ENCODE results near the gene KIF12.
A peak's percentile ranks its signal among the peaks of the same experiment; 100 is the strongest.

Gene KIF12

DNA sequence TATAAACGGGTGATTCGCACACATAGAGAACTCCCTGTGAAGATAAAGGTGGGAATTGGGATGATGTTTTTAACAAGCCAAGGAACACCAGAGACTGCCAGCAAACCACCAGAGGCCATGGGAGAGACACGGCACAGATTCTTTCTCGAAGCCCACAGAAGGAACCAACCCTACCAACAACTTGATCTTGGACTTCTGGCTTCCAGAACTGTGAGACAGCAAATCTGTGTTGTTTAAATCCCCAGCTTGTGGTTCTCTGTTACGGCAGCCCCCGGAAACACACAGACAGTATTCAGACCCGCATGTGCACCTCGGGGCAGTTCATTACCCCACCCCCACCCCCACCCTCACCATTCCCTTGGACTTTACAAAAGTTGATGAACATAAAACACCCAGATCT is 33.8 kb downstream of the KIF12 start:
- no peak for DNase-seq (ENCODE audit: low spot score)

DNA sequence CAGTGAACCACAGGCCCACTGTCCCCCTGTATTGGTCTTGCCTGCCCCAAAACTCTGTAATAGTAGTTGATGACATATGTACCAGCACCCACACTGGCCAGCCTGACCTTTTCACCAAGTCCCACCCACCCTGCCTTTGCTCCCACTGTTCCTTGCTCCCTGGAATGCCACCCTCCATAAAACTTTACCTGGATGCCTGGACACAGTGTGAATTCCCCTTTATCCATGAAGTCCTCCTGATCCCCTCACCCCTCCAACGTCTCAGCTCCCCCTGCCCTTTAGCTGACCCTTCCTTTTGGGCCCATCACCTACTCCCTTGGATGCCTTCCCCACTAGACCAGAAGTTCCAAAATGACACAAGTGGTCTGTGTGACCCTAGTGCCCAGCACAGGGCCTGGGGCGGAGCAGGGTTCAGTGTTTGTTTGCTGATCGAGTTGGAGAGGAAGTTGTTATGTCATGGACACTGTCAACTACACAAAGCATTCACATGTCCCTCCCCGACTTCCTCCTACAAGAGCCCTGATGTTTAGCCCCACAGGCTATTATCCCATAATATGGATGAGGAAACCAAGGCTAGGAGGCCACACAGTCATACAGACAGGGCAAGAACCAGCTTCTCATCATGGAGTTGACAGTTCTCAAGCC is 37.1 kb downstream of the KIF12 start:
- no peak for DNase-seq (ENCODE audit: low spot score)

DNA sequence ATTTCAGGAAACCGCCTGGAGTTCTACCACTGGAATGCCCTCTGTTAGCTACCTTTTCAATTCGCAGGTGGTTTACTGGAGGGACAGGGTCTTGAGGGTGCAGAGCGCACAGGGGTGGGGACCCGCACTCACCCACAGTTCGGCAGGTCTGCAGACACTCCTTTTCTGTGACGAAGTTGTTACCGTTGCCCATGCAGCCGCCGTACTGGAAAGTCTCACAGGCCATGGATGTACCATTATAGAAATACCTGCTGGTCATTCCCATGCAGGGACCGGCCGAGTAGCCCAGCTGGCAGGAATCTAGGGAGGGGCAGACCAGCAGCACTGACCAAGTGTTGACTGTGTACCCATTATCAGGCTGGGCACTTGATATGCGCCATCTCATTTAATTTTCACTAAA is 37.8 kb downstream of the KIF12 start:
- no peak for DNase-seq (ENCODE audit: low spot score)

DNA sequence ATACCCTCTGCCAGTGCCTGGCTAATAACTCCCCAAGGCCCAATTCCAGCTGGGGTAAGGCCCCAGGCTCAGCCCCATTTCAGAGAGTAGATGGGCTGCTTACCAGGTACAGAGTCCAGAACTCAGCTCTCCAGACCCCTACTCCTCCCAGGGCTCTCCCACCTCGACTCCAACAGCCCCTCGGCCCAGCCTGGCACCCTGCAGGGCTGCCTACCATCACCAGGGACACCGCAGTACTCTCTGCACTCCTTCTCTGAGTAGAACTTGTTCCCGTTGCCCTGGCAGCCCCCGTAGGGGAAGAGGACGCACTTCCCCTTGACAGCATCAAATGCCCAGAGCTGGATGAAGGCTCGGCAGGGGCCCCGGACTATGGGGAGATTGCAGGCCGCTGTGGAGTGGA is 38.4 kb downstream of the KIF12 start:
- DNase-seq (ENCODE audit: low spot score): no peak

- no peak for DNase-seq (ENCODE audit: low spot score)
These were observed 39.0 kb downstream of the KIF12 start for GRCh38 chr9:114060070-114060469.

DNA sequence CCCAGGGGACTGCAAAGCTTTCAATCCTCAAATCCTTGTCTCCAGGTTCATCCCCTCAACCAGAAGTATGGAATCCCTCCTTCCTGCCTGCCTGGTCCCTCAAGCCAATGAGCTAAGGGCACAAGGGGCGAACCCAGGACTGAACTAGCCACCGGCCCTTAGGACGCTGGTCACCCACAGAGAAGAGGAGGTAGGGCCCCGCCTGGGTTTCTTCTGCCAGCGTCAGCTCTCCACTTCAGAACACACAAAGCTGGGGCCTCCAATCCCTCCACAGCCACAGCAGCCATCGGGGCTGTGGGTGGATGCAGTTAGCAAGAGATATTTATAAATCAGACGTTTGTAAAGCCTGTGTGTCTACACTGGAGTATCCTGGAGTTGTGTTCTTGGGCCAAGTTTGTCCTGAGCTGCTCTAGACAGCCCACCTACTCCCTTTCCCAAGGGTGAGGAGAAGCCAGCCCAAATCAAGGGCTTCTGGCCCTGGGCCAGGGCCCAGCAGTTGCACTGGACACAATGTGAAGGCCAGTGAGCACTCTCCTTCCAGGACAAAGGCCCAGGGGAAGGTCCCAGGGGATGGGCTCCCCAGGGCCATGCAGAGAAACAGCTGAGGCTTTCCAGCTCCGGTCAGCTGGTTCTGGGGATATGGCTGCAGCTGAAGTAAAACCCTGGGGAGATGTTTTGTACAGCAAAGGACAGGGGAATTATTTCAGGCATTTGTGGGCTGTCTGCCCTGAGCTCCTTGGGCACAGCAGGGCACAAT is 39.9 kb downstream of the KIF12 start:
- DNase-seq (ENCODE audit: low spot score): no peak

DNA sequence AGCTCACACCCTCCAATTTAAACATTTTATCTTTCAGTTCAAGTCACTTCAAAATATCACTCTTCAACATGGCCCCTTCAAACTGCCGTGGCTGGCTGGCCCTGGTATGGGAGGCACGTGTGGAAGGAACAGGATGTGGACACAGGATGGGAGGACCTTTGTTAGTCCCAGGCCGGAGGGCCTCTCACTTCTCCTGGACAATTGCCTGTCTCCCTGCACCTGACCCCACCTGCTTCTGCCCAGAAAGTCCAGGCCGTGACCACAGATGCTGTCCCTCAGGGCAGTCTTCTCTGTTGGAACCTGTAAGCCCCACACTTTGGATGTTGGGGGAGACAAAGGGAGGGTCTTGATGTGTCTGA is 40.4 kb downstream of the KIF12 start:
- DNase-seq (ENCODE audit: low spot score): no peak

DNA sequence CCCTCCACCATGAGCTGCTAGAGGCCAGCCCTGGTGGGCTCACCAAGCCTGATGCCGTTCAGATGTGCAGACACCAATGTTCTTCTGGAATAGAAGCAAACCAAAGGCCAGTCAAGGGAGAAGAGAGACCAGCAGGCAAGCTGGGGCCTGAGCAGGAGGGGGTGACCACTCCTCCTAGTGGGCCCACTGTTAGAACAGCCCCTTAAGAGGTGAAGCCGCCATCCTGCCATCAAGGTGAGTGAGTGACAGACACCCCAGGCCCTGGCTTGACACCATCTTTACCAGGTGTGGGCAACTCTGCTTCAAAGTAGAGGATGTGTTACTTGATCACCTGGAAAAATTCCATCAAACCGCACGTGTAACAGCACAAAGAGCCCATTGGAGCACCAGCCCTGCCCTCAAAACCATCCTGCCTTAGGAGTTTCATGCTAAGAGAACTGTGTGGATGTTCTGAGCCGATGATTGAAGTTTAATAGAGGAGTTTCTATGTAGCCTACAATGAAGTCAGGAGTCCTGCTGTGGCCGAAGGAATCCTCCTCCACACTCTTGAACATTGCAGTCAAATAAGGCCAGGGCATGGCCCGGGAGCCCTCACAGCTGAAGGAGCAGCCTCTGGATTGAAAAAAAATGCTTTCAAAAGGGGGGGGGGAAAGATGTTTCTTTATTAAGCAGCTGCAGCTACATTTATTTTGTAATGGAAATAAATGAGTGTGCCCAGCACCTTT is 41.8 kb downstream of the KIF12 start:
- DNase-seq (ENCODE audit: low spot score): peak; percentile 57

- no peak for DNase-seq (ENCODE audit: low spot score)
These were observed 42.6 kb downstream of the KIF12 start for GRCh38 chr9:114056527-114056926.

DNA sequence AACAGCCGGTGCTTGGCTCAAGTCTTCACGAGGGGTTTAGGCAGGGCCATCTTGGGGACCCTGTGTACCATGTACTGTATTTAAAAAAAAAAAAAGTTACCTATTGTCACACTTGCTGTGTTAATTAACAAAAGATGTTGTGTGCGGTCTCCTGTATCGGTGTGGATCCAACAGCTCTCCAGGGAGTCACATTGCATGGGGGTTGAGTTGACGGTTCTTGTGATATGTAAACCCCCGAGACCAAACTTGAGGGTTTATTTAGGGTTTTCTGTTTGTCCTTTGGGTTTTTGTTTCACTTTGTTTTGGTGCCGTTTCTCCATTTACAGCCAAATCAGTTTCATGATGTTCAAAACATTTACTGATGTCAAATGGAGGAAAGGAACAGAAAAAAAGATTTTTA is 43.2 kb downstream of the KIF12 start:
- no peak for DNase-seq (ENCODE audit: low spot score)

DNA sequence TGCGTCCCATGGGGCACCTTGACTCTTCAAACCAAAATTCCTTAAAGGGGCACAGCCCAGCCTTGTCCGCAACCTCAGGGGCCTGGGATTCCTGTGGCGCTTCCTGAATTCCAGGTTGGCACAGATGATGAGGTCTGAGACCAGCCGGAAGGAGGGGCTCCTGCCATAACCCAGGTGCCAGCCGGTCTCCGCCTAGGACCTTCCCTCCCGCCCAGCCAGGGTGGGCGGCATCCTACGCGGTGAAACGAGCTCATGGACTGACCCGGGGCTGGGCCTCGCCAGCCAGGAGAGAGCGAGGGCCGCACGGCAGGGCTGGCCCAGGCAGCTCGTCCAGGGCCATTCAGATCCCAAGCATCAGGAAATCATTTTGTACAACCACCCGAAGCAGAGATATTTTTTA is 44.0 kb downstream of the KIF12 start:
- DNase-seq (ENCODE audit: low spot score): no peak

DNA sequence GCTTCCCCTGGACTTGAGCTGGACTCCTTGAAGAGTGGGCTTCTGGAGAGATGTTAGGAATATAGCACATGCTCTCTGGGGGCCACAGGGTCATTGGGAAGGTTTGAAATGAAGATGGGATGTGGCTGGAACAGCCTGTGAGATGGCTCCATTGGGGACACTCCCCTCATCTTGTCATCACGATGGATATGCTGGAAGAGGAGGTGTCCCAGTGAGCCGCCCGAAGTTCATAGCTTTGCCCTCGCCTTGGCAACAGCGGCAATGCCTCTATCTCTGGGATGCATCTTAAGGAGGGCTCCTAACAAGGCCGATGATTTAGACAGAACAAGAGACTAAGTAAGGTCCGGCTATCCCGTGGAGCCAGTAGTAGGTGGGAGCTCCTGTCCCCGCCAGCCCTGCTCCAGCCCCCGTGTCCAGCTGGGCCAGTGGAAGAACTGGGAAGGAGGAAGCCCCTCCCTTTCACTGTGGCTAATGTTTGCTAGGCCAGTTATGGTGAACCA is 44.9 kb downstream of the KIF12 start:
- no peak for DNase-seq (ENCODE audit: low spot score)

GRCh38 chr9:114053246-114054005 is 45.7 kb downstream of the KIF12 start:
- no peak for DNase-seq (ENCODE audit: low spot score)

DNA sequence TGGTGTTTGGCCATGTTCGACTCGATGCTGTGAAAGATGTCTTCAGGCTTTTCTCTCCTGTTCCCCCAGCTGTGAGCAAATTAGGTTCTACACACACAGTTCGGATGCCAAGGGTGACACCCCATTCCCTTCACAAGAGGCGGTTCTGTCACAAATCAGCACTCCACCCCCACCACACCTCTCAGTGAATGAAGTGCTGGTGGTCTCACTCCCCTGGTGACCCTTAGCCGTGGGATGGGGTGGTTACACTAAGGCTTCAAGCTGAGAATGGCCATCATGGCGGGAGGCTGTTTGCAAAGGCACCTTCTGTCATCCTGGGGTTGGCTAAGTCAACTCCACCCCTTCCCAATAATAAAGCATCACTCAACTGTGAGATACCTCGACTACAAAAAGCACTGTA is 47.4 kb downstream of the KIF12 start:
- DNase-seq (ENCODE audit: low spot score): no peak

GRCh38 chr9:114051281-114051680 is 47.8 kb downstream of the KIF12 start:
- DNase-seq (ENCODE audit: low spot score): no peak

DNA sequence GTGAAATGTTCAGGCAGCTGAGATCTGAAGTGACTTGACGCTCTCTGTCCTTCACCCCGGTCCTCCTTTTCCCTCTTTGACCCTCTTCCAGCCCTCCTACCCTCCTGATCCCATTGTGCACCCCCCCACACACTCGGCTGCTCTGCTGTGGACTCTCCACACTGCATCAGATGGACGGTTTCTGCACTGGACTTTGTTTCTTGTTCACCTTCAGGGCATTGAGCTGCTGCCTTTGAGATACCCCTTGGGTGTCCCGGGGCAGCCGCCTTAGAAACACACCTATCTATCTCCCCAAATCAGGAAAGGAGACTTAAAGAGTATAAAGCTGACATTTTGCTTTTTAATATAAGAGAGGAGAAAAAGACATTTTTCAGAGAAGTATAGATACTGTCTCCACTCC is 48.4 kb downstream of the KIF12 start:
- no peak for DNase-seq (ENCODE audit: low spot score)

GRCh38 chr9:114050226-114050568 is 48.9 kb downstream of the KIF12 start:
- DNase-seq (ENCODE audit: low spot score): no peak

DNA sequence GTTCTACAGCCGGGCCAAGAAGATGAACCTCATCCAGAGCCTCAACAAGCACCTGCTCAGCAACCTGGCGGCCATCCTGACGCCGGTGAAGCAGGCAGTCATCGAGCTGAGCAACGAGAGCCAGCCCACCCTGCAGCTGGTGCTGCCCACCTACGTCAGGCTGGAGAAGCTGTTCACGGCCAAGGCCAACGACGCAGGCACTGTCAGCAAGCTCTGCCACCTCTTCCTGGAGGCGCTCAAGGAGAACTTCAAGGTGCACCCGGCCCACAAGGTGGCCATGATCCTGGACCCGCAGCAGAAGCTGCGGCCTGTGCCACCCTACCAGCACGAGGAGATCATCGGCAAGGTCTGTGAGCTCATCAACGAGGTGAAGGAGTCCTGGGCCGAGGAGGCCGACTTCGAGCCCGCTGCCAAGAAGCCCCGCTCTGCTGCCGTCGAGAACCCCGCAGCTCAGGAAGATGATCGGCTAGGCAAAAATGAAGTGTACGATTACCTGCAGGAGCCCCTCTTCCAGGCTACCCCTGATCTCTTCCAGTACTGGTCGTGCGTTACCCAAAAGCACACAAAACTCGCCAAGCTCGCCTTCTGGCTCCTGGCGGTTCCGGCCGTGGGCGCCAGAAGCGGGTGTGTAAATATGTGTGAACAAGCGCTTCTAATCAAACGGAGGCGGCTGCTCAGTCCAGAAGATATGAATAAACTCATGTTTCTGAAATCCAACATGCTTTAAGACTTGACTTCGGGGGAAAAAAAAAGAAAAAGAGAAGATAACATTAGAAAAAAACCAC is 49.5 kb downstream of the KIF12 start:
- DNase-seq (ENCODE audit: low spot score): no peak

DNA sequence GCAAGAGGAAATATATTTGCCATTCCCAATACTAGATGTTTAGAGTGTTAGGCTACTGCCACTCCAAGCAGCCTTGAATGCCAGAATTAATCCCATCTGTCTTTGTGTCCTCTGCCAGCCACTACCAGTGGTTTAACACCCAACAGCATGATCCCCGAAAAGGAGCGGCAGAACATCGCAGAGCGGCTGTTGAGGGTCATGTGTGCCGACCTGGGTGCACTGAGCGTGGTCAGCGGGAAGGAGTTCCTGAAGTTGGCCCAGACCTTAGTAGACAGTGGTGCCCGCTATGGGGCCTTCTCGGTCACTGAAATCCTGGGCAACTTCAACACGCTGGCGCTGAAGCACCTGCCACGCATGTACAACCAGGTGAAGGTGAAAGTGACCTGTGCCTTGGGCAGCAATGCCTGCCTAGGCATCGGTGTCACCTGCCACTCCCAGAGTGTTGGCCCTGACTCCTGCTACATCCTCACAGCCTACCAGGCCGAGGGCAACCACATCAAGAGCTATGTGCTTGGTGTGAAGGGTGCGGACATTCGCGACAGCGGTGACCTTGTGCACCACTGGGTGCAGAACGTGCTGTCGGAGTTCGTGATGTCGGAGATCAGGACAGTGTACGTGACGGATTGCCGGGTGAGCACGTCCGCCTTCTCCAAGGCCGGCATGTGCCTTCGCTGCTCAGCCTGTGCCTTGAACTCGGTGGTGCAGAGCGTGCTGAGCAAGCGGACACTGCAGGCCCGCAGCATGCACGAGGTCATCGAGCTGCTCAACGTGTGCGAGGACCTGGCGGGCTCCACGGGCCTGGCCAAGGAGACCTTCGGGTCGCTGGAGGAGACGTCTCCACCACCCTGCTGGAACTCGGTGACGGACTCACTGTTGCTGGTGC is 50.3 kb downstream of the KIF12 start:
- no peak for DNase-seq (ENCODE audit: low spot score)

DNA sequence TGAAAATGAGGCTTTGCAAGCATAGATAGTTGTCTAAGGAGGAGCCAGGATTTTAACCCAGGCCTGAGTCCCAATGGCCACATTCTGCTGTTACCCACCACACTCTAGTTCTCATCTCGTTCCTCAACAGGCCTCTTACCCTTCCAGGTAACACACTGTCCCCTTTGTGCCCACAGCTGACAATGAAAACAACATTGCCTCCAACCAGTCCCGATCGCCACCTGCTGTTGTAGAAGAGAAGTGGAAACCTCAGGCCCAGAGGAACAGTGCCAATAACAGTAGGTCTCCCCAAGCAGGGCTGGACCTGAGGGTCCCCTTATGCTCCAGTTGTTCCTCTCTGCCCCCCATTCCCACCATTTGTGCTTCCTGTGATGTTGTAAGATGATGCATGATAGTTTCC is 51.4 kb downstream of the KIF12 start:
- DNase-seq (ENCODE audit: low spot score): no peak

- DNase-seq (ENCODE audit: low spot score): no peak
These were observed 52.2 kb downstream of the KIF12 start for GRCh38 chr9:114046875-114047274.

Data from SW480 (cell line).